NB4 (cell line): ENCODE results near the gene ACOXL.

ENCODE experiments used
- DNase-seq: peaks from one replicate; pipeline ENCODE4 v3.0.0; 2010; ENCODE audit warnings: low read depth
- H3K4me3 ChIP-seq: one replicate; pipeline ENCODE4 v1.5.1; 2011; ENCODE audit warnings: mild to moderate bottlenecking, low read depth, low read length, moderate library complexity
- CTCF ChIP-seq: IDR thresholded peaks from one replicate; pipeline ENCODE4 v1.5.1; 2012; ENCODE audit warnings: low read depth, low read length
- MAX ChIP-seq: IDR thresholded peaks from 2 replicates; pipeline ENCODE4 v1.6.1; 2011; ENCODE audit warnings: low read depth, low read length
- MYC ChIP-seq: IDR thresholded peaks from 2 replicates; pipeline ENCODE4 v1.6.1; 2011; ENCODE audit warnings: low read depth, low read length
- POLR2A ChIP-seq: IDR thresholded peaks from 2 replicates; pipeline ENCODE4 v1.6.1; 2011; ENCODE audit warnings: mild to moderate bottlenecking; ENCODE audit not compliant: insufficient read length; ENCODE audit errors: extremely low read depth

ACOXL gene

GRCh38 chr2:110791435-110791834, 59.1 kb downstream of the ACOXL start:
- TF ChIP-seq MAX, result no peak
- no peak for TF ChIP-seq CTCF
- TF ChIP-seq POLR2A, result no peak
- no peak for TF ChIP-seq MYC
- no peak for DNase-seq
- no peak overlapping the region for H3K4me3 ChIP-seq

GRCh38 chr2:110793034-110793433, 60.7 kb downstream of the ACOXL start:
- no peak for DNase-seq
- H3K4me3 ChIP-seq, result no peak overlapping the region
- TF ChIP-seq POLR2A, result no peak
- no peak for TF ChIP-seq MAX
- TF ChIP-seq CTCF, result no peak
- TF ChIP-seq MYC, result no peak

GRCh38 chr2:110794390-110794789, 62.0 kb downstream of the ACOXL start:
- H3K4me3 ChIP-seq, result no peak overlapping the region
- TF ChIP-seq MYC (no peak), CTCF (no peak), MAX (no peak), POLR2A (no peak)
- no peak for DNase-seq

GRCh38 chr2:110794951-110795350, 62.6 kb downstream of the ACOXL start:
- no peak for TF ChIP-seq POLR2A
- TF ChIP-seq MAX, result no peak
- TF ChIP-seq CTCF, result no peak
- TF ChIP-seq MYC, result no peak
- no peak for DNase-seq
- no peak overlapping the region for H3K4me3 ChIP-seq

GRCh38 chr2:110796716-110797301, 64.4 kb downstream of the ACOXL start:
- TF ChIP-seq CTCF, result no peak
- TF ChIP-seq MYC, result no peak
- TF ChIP-seq MAX, result no peak
- TF ChIP-seq POLR2A, result no peak
- H3K4me3 ChIP-seq, result no peak overlapping the region
- no peak for DNase-seq

GRCh38 chr2:110799376-110799775, 67.0 kb downstream of the ACOXL start:
- H3K4me3 ChIP-seq, result no peak overlapping the region
- TF ChIP-seq MYC (no peak), MAX (no peak), POLR2A (no peak), CTCF (no peak)
- DNase-seq, result no peak
